ENCODE results near the gene PAX2.

PAX2 gene

DNA sequence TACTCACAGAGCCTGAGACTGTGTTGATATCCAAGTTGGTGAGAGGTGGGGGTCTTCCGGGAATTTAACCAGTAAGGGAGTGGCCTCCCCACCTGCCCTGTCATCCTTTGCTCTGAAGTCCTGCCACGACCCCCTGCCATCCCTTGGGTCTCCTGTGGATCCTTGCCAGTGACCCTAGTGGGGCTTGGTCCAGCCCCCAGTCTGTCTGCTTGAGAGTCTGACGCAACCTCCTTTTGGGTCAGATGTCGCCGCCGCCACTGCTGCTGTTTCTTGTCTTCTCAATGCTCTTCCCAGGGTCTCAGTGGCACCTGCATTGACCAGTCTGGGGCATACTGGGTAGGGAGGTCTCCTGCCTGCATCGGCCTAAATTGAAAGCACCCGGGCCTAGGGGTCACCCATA, 28.8 kb downstream of the PAX2 start:
- DNase-seq (ENCODE audit: low read depth) = no peak
- TF ChIP-seq, protein P1, sequence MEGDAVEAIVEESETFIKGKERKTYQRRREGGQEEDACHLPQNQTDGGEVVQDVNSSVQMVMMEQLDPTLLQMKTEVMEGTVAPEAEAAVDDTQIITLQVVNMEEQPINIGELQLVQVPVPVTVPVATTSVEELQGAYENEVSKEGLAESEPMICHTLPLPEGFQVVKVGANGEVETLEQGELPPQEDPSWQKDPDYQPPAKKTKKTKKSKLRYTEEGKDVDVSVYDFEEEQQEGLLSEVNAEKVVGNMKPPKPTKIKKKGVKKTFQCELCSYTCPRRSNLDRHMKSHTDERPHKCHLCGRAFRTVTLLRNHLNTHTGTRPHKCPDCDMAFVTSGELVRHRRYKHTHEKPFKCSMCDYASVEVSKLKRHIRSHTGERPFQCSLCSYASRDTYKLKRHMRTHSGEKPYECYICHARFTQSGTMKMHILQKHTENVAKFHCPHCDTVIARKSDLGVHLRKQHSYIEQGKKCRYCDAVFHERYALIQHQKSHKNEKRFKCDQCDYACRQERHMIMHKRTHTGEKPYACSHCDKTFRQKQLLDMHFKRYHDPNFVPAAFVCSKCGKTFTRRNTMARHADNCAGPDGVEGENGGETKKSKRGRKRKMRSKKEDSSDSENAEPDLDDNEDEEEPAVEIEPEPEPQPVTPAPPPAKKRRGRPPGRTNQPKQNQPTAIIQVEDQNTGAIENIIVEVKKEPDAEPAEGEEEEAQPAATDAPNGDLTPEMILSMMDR (IDR thresholded peaks at IDR 0.05; ENCODE audit: control insufficient read depth, extremely low read depth, insufficient read depth) = no peak
- H3K4me3 ChIP-seq (ENCODE audit: low read depth, low read length) = no peak overlapping the region

DNA sequence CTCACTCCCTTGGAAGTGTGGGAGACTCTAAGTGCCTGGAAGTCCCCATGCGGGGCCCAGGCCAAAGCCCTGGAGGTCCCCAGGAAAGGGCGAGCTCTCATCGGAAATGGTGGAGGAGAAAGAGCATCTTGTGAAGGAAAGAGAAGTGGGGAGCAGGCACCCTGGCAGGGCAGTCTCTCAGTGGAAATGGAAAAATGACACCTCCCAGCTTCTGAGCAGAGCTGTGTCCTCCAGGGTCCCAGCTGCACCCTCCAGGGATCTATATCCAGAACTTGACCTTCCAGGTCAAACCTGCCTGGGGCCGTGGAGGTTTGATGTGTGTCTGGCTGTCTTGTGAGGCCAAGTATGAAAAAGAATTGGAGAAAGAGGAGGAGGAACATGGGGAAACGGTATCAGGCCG, 29.5 kb downstream of the PAX2 start:
- TF ChIP-seq, protein P1 (IDR thresholded peaks at IDR 0.05; ENCODE audit: control insufficient read depth, extremely low read depth, insufficient read depth) = no peak
- H3K4me3 ChIP-seq (ENCODE audit: low read depth, low read length) = no peak overlapping the region
- no peak for DNase-seq (ENCODE audit: low read depth)

DNA sequence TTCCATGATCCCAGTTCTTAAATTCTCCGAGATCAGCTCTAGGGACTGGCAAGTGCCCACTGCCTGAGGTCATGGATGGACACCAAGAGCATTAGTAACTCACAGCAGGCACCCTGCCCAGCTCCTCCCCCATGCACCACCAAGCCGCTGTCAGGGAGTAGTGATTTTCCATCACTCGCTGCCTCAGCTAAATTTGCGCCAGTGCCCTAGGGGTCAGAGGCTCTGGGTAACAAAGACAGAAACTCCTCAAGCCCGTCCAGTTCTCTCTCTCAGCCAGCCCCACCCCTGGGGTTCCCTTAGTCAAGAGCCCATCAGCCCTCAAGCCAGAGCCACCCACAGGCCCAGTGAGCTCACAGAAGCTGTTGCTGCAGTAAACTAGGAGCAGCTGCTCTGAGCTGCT, 30.0 kb downstream of the PAX2 start:
- H3K4me3 ChIP-seq (ENCODE audit: low read depth, low read length) = no peak overlapping the region
- TF ChIP-seq, protein P1 (IDR thresholded peaks at IDR 0.05; ENCODE audit: control insufficient read depth, extremely low read depth, insufficient read depth) = no peak
- no peak for DNase-seq (ENCODE audit: low read depth)

DNA sequence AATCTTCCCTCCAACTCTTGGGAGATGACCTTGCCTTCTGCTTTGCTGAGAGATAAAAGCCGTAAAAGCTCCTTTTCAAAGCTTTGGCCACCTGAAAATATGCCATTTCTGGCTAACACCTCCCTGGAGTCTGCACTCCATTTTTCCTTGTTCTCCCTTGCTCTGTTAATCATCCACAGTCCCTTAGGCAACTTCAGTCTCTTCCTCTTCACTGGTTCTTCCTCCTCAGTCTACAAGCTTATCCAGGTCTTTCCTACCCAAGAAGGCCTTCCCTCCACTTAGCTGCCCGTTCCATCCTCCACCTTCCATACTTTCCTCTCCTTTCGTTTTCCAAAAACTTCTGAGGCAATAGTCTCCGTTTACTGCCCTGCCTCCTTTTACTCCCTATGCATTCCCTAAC, 30.5 kb downstream of the PAX2 start:
- no peak for DNase-seq (ENCODE audit: low read depth)
- TF ChIP-seq, protein P1 (IDR thresholded peaks at IDR 0.05; ENCODE audit: control insufficient read depth, extremely low read depth, insufficient read depth) = no peak
- H3K4me3 ChIP-seq (ENCODE audit: low read depth, low read length) = no peak overlapping the region

DNA sequence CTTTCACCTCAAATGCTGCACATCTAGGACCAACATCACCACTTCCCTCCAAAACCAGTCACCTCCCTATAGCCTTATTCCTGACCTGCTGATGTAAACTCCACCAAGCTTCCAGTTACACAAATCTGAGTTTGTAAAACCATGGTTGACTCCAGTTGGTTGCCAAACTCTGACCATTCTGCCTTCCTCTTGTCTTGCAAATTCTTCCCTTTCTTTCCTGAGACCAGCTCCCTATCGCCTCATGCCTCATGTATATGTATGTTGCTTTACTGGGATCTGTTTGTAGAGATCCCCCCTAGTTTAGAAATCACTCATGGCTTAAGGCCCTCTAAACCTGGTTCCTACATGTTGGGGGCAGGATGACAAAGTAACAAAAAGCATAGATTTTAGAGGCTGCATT, 31.3 kb downstream of the PAX2 start:
- TF ChIP-seq, protein P1 (IDR thresholded peaks at IDR 0.05; ENCODE audit: control insufficient read depth, extremely low read depth, insufficient read depth) = no peak
- no peak for DNase-seq (ENCODE audit: low read depth)
- H3K4me3 ChIP-seq (ENCODE audit: low read depth, low read length) = no peak overlapping the region

DNA sequence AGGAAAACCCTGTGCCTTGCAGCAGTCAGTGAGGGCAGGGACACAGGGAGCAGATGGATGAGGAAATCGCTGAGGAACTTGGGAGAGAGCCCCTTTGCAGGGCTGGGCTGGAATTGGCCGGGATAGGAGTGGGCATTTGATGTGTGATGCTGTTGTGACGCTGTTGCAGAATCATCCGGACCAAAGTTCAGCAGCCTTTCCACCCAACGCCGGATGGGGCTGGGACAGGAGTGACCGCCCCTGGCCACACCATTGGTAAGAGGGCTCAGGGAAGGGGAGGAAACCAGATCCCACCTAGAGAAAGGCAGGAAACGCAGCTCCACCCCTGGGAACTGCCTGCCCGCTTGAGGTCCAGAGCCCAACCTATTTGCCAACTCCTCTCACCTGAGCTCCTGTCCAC, 33.9 kb downstream of the PAX2 start:
- no peak for DNase-seq (ENCODE audit: low read depth)
- H3K4me3 ChIP-seq (ENCODE audit: low read depth, low read length) = no peak overlapping the region
- TF ChIP-seq, protein P1 (IDR thresholded peaks at IDR 0.05; ENCODE audit: control insufficient read depth, extremely low read depth, insufficient read depth) = no peak

DNA sequence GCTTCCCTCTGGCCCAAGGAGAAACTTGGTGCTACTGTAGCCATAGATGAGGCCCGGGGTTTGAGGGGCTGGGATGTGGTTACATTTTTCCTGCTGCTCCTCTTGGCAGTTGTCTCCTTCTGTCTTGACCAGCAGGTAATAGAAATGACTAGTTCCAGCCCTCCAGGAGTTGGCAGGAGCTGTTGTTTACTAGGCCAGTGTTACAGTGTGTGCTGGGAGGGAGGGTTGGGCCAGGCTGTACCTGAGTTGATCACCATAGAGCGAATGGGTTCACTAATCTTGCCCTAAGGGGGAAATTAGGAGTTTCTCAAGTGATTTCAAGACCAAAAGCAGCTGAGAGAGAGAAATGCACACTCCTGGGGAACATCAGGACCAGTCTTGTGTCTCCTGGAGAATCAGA, 34.9 kb downstream of the PAX2 start:
- peak; percentile 44 for DNase-seq (ENCODE audit: low read depth)
- TF ChIP-seq, protein P1 (IDR thresholded peaks at IDR 0.05; ENCODE audit: control insufficient read depth, extremely low read depth, insufficient read depth) = no peak
- no peak overlapping the region for H3K4me3 ChIP-seq (ENCODE audit: low read depth, low read length)
